ENCODE data around the gene EHMT1. TPM values are rescaled to one million over a fixed set of nuclear protein-coding genes. Genes with fewer than 3 reads are reported as not detected.

The EHMT1 gene
- total and polyA plus RNA-seq, 9 of the 15 experiments (the other 6 are each of a cell fraction or from before 2014, with no cell fraction given), result 2.2 to 76.0 (median 36.4) TPM

DNA sequence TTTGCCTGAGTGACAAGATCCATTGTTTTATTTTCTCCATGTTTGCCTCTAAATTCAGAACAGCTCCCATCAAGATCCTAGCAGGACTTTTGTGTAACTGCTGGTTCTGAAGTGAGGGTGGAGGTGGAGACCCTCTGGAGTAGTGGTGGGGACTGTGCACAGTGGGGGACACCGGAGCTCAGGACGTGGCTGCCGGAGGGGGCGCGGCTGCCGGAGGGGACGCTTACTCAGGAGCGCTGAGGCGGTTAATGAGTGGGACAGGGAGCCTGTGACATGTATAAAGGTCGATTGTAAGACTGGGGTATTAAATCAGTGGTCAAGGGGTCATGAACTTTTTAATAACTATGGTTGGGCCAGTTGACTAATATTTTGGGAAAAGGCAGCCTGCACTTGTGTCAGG is 131.8 kb downstream of the EHMT1 start:
- ChIA-PET POLR2A (interaction anchor here (0.6 to 1.6 kb wide), 2 partner anchors 26 to 37 kb away, joined by 3 to 4 read pairs; no protein-coding TSS in a partner anchor), CTCF (ENCODE audit: low intra/inter-chr PET ratio) (no interaction called here)
- H3K9me1 ChIP-seq (ENCODE audit: control insufficient read depth, insufficient read depth, low read length), result no peaks in the 10 kb centered on the region
- H3K79me2 ChIP-seq (ENCODE audit: control insufficient read depth, insufficient read depth, low read length), result peaks cover 6% of the 10 kb centered on the region; the same call in 1 of the 3 replicates
- H3K9ac ChIP-seq (ENCODE audit: insufficient read depth in 1 of 2, low read depth in 2 of 2, low read length in 2 of 2), result no peak overlapping the region
- FAIRE-seq (no peak), DNase-seq (ENCODE audit: extremely low read depth in 1 of 4, low spot score in 3 of 4) (no peak), ATAC-seq (no peak)
- no peak overlapping the region for H2AFZ ChIP-seq (ENCODE audit: low read depth, low read length)
- no peak overlapping the region for H3K4me3 ChIP-seq
- peaks cover 71% of the 10 kb centered on the region for H3K36me3 ChIP-seq (ENCODE audit: control insufficient read depth, insufficient read depth, low read length)
- TF ChIP-seq, protein P1, sequence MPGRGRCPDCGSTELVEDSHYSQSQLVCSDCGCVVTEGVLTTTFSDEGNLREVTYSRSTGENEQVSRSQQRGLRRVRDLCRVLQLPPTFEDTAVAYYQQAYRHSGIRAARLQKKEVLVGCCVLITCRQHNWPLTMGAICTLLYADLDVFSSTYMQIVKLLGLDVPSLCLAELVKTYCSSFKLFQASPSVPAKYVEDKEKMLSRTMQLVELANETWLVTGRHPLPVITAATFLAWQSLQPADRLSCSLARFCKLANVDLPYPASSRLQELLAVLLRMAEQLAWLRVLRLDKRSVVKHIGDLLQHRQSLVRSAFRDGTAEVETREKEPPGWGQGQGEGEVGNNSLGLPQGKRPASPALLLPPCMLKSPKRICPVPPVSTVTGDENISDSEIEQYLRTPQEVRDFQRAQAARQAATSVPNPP (IDR thresholded peaks at IDR 0.05; ENCODE audit: borderline replicate concordance, insufficient read depth, insufficient read length), result no peak
- TF ChIP-seq, protein P2, sequence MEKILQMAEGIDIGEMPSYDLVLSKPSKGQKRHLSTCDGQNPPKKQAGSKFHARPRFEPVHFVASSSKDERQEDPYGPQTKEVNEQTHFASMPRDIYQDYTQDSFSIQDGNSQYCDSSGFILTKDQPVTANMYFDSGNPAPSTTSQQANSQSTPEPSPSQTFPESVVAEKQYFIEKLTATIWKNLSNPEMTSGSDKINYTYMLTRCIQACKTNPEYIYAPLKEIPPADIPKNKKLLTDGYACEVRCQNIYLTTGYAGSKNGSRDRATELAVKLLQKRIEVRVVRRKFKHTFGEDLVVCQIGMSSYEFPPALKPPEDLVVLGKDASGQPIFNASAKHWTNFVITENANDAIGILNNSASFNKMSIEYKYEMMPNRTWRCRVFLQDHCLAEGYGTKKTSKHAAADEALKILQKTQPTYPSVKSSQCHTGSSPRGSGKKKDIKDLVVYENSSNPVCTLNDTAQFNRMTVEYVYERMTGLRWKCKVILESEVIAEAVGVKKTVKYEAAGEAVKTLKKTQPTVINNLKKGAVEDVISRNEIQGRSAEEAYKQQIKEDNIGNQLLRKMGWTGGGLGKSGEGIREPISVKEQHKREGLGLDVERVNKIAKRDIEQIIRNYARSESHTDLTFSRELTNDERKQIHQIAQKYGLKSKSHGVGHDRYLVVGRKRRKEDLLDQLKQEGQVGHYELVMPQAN (IDR thresholded peaks at IDR 0.05; ENCODE audit: borderline replicate concordance), result no peak
- TF ChIP-seq XRCC4 (IDR thresholded peaks at IDR 0.05; ENCODE audit: extremely low read depth, insufficient read depth, insufficient read length), result no peak
- no peak for TF ChIP-seq NR2F6 (CRISPR knock-in tag; IDR thresholded peaks at IDR 0.05)
- no peak for TF ChIP-seq PHTF2 (CRISPR knock-in tag; IDR thresholded peaks at IDR 0.05)
- no peak for TF ChIP-seq YY1 (IDR thresholded peaks at IDR 0.05; ENCODE audit: borderline replicate concordance in 1 of 3, control insufficient read depth in 1 of 3, extremely low read depth in 1 of 3, insufficient read depth in 3 of 3, insufficient read length in 1 of 3, insufficient replicate concordance in 2 of 3, low read depth in 1 of 3, low read length in 2 of 3)
- no peak for TF ChIP-seq ZNF217 (CRISPR knock-in tag; IDR thresholded peaks at IDR 0.05)
- TF ChIP-seq CREM (IDR thresholded peaks at IDR 0.05; ENCODE audit: low read depth), result no peak
- intact Hi-C loops (cut with micrococcal nuclease) (no loop called here), in situ Hi-C loops (cut with MboI) (no loop called here)
- peaks cover 1 to 10% of the 10 kb centered on the region in 2 experiments; a peak in 4 of 5 replicates for H3K4me1 ChIP-seq (replicated peaks in 1 of 2; ENCODE audit: control insufficient read depth in 2 of 2, insufficient read depth in 2 of 2, low read length in 2 of 2)
- 95% methylated on average over 10 of the region's 10 CpGs for WGBS (ENCODE audit: insufficient coverage, low coverage, missing lambda C conversion rate)
- no peaks in the 10 kb centered on the region for H3K9me3 ChIP-seq (replicated peaks; ENCODE audit: control insufficient read depth, insufficient read depth, low read depth, low read length)
- no TSS peak for BruUV-seq (replicated peaks)
- no peak overlapping the region for H3K4me2 ChIP-seq (ENCODE audit: insufficient read depth, low read length)
- no peaks in the 10 kb centered on the region for H4K20me1 ChIP-seq (replicated peaks; ENCODE audit: control insufficient read depth, insufficient read depth, low read length)
- H3K27ac ChIP-seq (ENCODE audit: extremely low read depth, low read depth, low read length), result no peak overlapping the region
- no peaks in the 10 kb centered on the region for H3K27me3 ChIP-seq (ENCODE audit: control insufficient read depth in 2 of 2, insufficient read depth in 2 of 2, low read length in 2 of 2)
